ENCODE data around the gene NCBP2L.

The NCBP2L gene

DNA sequence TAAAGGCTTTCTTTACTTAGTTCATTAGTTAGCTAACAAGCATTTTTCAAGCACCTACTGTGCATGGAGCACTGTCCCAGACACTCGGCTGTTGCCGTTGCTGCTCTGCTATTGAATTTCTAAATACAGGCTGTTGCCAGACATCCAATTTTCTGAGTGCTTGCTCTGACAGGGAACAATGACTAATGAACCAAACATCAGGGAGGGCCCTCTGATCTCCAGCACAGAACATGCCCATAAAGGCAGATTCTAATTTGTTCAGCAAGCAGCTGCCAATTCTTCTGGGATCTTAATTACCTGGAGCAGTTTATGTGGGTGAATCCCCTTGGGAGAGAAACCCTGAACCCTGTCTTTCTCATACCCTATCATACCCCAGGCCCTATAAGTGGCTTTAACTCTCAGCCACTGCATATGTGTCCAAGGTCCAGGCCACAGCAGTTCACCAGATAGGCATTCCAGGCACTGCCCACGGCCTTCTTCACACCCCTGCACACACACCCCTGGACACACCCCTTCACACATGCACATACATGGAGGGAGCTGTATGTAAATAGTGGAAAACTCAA lies 29.9 kb upstream of the NCBP2L start:
- no peak overlapping the region for H3K9ac ChIP-seq
- no peak overlapping the region for H3K27ac ChIP-seq
- no peak overlapping the region for H3K4me2 ChIP-seq
- H3K4me1 ChIP-seq (ENCODE audit: low read depth, poor library complexity, severe bottlenecking) = peaks cover 6% of the 10 kb centered on the region
- H3K79me2 ChIP-seq (ENCODE audit: insufficient read depth, low read depth) = no peaks in the 10 kb centered on the region
- H3K4me3 ChIP-seq (IDR thresholded peaks at IDR 0.05; ENCODE audit: insufficient read depth, low read depth, low read length) = no peak overlapping the region
- no peak for TF ChIP-seq CTCF (conservative IDR thresholded peaks at IDR 0.05; ENCODE audit: low read depth, low read length)
- H3K36me3 ChIP-seq (ENCODE audit: insufficient read depth) = no peaks in the 10 kb centered on the region
- H4K20me1 ChIP-seq (ENCODE audit: insufficient read depth) = no peaks in the 10 kb centered on the region
- H2AFZ ChIP-seq (ENCODE audit: low read depth) = no peak overlapping the region
- no peaks in the 10 kb centered on the region for H3K27me3 ChIP-seq (ENCODE audit: insufficient read depth, low read depth)

DNA sequence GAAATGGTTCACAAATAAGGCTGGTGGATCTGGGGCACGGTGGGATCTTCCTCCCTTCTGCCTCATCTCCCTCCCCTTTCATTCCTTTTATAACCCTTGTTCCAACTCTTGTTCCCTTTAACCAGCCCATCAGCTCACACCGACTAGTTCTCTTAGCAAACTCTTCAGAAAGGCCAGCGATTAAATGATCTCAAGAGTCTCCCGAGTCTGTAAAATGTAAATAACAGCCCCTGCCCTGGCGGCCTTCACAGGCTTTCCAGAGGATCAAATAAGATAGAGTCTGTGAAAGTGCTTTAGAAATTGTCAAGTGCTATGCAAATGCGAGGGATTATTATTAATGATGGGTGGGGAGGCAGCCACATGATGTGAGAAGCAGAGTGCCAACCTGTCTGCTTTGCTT lies 29.0 kb upstream of the NCBP2L start:
- Histone ChIP-seq H2AFZ (ENCODE audit: low read depth) (no peak overlapping the region), H3K79me2 (ENCODE audit: insufficient read depth, low read depth) (no peaks in the 10 kb centered on the region), H3K36me3 (ENCODE audit: insufficient read depth) (no peaks in the 10 kb centered on the region), H3K4me1 (ENCODE audit: low read depth, poor library complexity, severe bottlenecking) (no peaks in the 10 kb centered on the region), H3K27me3 (ENCODE audit: insufficient read depth, low read depth) (no peaks in the 10 kb centered on the region), H3K27ac (no peak overlapping the region), H3K4me3 (IDR thresholded peaks at IDR 0.05; ENCODE audit: insufficient read depth, low read depth, low read length) (no peak overlapping the region), H4K20me1 (ENCODE audit: insufficient read depth) (no peaks in the 10 kb centered on the region), H3K4me2 (no peak overlapping the region), H3K9ac (no peak overlapping the region)
- TF ChIP-seq CTCF (conservative IDR thresholded peaks at IDR 0.05; ENCODE audit: low read depth, low read length) = no peak

- Histone ChIP-seq H3K4me1 (ENCODE audit: low read depth, poor library complexity, severe bottlenecking) (no peaks in the 10 kb centered on the region), H2AFZ (ENCODE audit: low read depth) (no peak overlapping the region), H3K27me3 (ENCODE audit: insufficient read depth, low read depth) (no peaks in the 10 kb centered on the region), H3K4me3 (IDR thresholded peaks at IDR 0.05; ENCODE audit: insufficient read depth, low read depth, low read length) (no peak overlapping the region), H3K4me2 (no peak overlapping the region), H4K20me1 (ENCODE audit: insufficient read depth) (no peaks in the 10 kb centered on the region), H3K27ac (no peak overlapping the region), H3K9ac (no peak overlapping the region), H3K36me3 (ENCODE audit: insufficient read depth) (no peaks in the 10 kb centered on the region), H3K79me2 (ENCODE audit: insufficient read depth, low read depth) (no peaks in the 10 kb centered on the region)
- no peak for TF ChIP-seq CTCF (conservative IDR thresholded peaks at IDR 0.05; ENCODE audit: low read depth, low read length)
Observed at GRCh38 chrX:107750263-107750662, 27.3 kb upstream of the NCBP2L start.

GRCh38 chrX:107750861-107751445 lies 26.6 kb upstream of the NCBP2L start:
- no peak overlapping the region for H3K9ac ChIP-seq
- H3K27me3 ChIP-seq (ENCODE audit: insufficient read depth, low read depth) = no peaks in the 10 kb centered on the region
- H3K4me3 ChIP-seq (IDR thresholded peaks at IDR 0.05; ENCODE audit: insufficient read depth, low read depth, low read length) = no peak overlapping the region
- H3K4me1 ChIP-seq (ENCODE audit: low read depth, poor library complexity, severe bottlenecking) = no peaks in the 10 kb centered on the region
- H3K79me2 ChIP-seq (ENCODE audit: insufficient read depth, low read depth) = no peaks in the 10 kb centered on the region
- H3K36me3 ChIP-seq (ENCODE audit: insufficient read depth) = no peaks in the 10 kb centered on the region
- H3K4me2 ChIP-seq = no peak overlapping the region
- no peak overlapping the region for H3K27ac ChIP-seq
- TF ChIP-seq CTCF (conservative IDR thresholded peaks at IDR 0.05; ENCODE audit: low read depth, low read length) = no peak
- no peak overlapping the region for H2AFZ ChIP-seq (ENCODE audit: low read depth)
- H4K20me1 ChIP-seq (ENCODE audit: insufficient read depth) = no peaks in the 10 kb centered on the region

Data from KMS-11 (cell line).